Pulmonary artery endothelial cell (primary cell): ENCODE measurements around the gene OR5AS1. TPM values are rescaled to one million over a fixed set of nuclear protein-coding genes. Genes with fewer than 3 reads are reported as not detected.
"Not testable (repeated sequence)": the region's sequence is repeated elsewhere in the genome, so short reads cannot be mapped to it uniquely, and the experiment has no call there.

Experiments used
- DNase-seq: peaks from one replicate; pipeline ENCODE4 v3.0.0-alpha.2; 2011; ENCODE audit warnings: low read depth, low spot score
- total RNA-seq: library from RNA; depleted of rRNA; stranded (reverse); fragments of >200 nt; gene quantifications from 2 replicates; pipeline ENCODE4 v1.2.3, GENCODE V29; 2014

The OR5AS1 gene
- total RNA-seq, result not detected in 2 replicates

- DNase-seq, result no peak
These were observed at the start of gene OR5AS1 for GRCh38 chr11:56027354-56027753. OR5AS1 (plus strand) TSS chr11:56027654; CDS start chr11:56030419, 2,765 bp downstream.

GRCh38 chr11:55994525-55994924 lies 32.9 kb upstream of the OR5AS1 start, which contains the start of gene OR5F1:
OR5F1 (minus strand) TSS chr11:55994625; CDS start chr11:55994625, 0 bp downstream.
- no peak for DNase-seq

- no peak for DNase-seq
These were observed 16.7 kb upstream of the OR5AS1 start for GRCh38 chr11:56010716-56011115.

GRCh38 chr11:56013805-56014204 lies 13.6 kb upstream of the OR5AS1 start:
- no peak for DNase-seq

- no peak for DNase-seq
These were observed 18.1 kb downstream of the OR5AS1 start for GRCh38 chr11:56045538-56045937.

GRCh38 chr11:56048480-56048879 lies 21.0 kb downstream of the OR5AS1 start:
- DNase-seq, result no peak

GRCh38 chr11:56049487-56049886 lies 22.0 kb downstream of the OR5AS1 start:
- no peak for DNase-seq

- not testable (repeated sequence) for DNase-seq
These were observed 28.9 kb downstream of the OR5AS1 start for GRCh38 chr11:56056366-56056765.

GRCh38 chr11:56057661-56058237 lies 30.3 kb downstream of the OR5AS1 start:
- DNase-seq, result not testable (repeated sequence)

- DNase-seq, result not testable (repeated sequence)
These were observed 30.9 kb downstream of the OR5AS1 start for GRCh38 chr11:56058260-56058780.

GRCh38 chr11:56066980-56067379 lies 39.5 kb downstream of the OR5AS1 start:
- DNase-seq, result no peak

Other genes starting within 250 kb of the OR5AS1 start
- gene OR5D14, start 232.1 kb upstream of the OR5AS1 start, total RNA-seq, result not detected in 2 replicates
- gene OR5L1, start 216.3 kb upstream of the OR5AS1 start, total RNA-seq, result not detected in 2 replicates
- not detected in 2 replicates for gene OR5D18, start 208.0 kb upstream of the OR5AS1 start, total RNA-seq
- gene OR5L2, start 200.4 kb upstream of the OR5AS1 start, total RNA-seq, result not detected in 2 replicates
- not detected in 2 replicates for gene OR5D16, start 188.9 kb upstream of the OR5AS1 start, total RNA-seq
- gene TRIM51, start 144.4 kb upstream of the OR5AS1 start, total RNA-seq, result not detected in 2 replicates
- gene OR5W2, start 113.1 kb upstream of the OR5AS1 start, total RNA-seq, result not detected in 2 replicates
- gene OR5I1, start 91.3 kb upstream of the OR5AS1 start, total RNA-seq, result not detected in 2 replicates
- gene OR10AG1, start 57.7 kb upstream of the OR5AS1 start, total RNA-seq, result not detected in 2 replicates
- gene OR5F1, start 33.0 kb upstream of the OR5AS1 start, total RNA-seq, result not detected in 2 replicates
- not detected in 2 replicates for gene OR8I2, start 65.7 kb downstream of the OR5AS1 start, total RNA-seq
- not detected in 2 replicates for gene OR8H2, start 76.0 kb downstream of the OR5AS1 start, total RNA-seq
- gene OR8H3, start 94.7 kb downstream of the OR5AS1 start, total RNA-seq, result not detected in 2 replicates
- gene OR8J3, start 112.5 kb downstream of the OR5AS1 start, total RNA-seq, result not detected in 2 replicates
- gene OR8K5, start 132.7 kb downstream of the OR5AS1 start, total RNA-seq, result not detected in 2 replicates
- gene OR5J2, start 149.0 kb downstream of the OR5AS1 start, total RNA-seq, result not detected in 2 replicates
- not detected in 2 replicates for gene OR5T2, start 206.6 kb downstream of the OR5AS1 start, total RNA-seq
- gene OR5T3, start 224.6 kb downstream of the OR5AS1 start, total RNA-seq, result not detected in 2 replicates
- gene OR5T1, start 246.5 kb downstream of the OR5AS1 start, total RNA-seq, result not detected in 2 replicates